GM19395 (cell line): ENCODE data around the gene RNF223.
"Not testable (repeated sequence)": the region's sequence is repeated elsewhere in the genome, so short reads cannot be mapped to it uniquely, and the experiment has no call there.

Source experiments
- ATAC-seq: cut with Tn5 transposase; IDR thresholded peaks from one replicate; pipeline ENCODE4 v1.9.1; 2021; ENCODE audit warnings: mild to moderate bottlenecking, moderate library complexity; ENCODE audit not compliant: unreplicated experiment

Gene RNF223

GRCh38 chr1:1110561-1110971 is 36.5 kb upstream of the RNF223 start:
- ATAC-seq, result no peak

DNA sequence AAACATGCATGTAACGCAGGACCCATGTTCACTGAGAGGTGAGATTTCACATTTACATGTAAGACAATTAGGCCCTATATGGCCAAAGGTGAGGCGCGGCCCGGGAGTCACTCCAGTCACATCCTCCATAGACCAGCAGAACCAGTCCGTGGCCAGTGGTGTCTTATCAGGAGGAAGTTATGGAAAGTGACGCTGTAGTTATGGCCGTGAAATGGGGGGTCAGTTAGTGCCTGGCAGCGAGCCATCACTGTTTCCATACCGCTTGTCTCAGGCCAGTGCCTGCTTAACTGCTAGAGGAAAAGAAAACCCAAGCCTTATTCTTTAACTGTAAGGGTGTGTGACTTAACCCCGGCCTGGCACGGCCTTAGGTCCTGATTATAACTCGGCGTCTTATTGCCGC is 35.6 kb upstream of the RNF223 start:
- no peak for ATAC-seq

DNA sequence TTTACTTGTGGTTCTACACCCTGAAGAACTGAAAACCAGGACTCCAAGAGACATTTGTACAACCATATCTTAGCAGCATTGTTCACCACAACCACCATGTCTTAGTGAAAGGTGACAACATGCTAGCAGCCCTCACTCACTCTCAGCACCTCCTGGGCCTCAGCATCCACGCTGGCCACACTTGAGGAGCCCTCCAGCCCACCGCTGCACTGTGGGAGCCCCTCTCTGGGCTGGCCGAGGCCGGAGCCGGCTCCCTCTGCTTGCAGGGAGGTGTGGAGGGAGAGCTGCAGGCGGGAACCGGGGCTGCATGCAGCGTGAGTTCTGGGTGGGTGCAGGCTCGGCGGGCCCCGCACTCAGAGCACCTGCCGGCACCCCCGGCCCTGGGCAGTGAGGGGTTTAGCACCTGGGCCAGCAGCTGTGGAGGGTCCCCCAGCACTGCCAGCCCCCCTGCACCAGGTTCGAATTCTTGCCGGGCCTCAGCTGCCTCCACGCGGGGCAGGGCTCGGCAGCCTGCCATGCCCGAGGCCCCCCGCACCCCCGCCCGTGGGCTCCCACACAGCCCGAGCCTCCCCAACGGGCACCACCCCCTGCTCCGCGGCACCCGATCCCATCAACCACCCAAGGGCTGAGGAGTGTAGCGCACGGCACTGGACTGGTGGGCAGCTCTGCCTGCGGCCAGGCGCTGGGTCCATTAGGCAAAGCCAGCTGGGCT is 32.6 kb upstream of the RNF223 start:
- no peak for ATAC-seq

DNA sequence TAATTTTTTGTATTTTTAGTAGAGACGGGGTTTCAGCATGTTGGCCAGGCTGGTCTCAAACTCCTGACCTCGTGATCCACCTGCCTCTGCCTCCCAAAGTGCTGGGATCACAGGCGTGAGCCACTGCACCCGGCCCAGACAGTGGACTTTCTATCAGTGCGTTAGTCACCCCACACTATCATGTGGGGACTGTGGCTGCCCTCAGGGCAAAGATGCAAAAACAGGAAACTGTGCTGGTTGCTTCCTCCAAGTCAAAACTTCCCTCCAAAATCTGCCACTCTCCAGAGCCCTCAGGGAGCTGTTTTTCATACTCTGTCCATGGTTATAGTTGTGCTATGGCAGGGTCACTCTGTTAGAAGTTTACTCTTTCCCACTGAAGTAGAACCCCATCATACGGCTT is 30.0 kb upstream of the RNF223 start:
- ATAC-seq, result not testable (repeated sequence)

GRCh38 chr1:1101503-1101902 is 27.4 kb upstream of the RNF223 start:
- no peak for ATAC-seq

- no peak for ATAC-seq
Observed at GRCh38 chr1:1100296-1100695, 26.2 kb upstream of the RNF223 start.

GRCh38 chr1:1099506-1100183 is 25.5 kb upstream of the RNF223 start:
- no peak for ATAC-seq

DNA sequence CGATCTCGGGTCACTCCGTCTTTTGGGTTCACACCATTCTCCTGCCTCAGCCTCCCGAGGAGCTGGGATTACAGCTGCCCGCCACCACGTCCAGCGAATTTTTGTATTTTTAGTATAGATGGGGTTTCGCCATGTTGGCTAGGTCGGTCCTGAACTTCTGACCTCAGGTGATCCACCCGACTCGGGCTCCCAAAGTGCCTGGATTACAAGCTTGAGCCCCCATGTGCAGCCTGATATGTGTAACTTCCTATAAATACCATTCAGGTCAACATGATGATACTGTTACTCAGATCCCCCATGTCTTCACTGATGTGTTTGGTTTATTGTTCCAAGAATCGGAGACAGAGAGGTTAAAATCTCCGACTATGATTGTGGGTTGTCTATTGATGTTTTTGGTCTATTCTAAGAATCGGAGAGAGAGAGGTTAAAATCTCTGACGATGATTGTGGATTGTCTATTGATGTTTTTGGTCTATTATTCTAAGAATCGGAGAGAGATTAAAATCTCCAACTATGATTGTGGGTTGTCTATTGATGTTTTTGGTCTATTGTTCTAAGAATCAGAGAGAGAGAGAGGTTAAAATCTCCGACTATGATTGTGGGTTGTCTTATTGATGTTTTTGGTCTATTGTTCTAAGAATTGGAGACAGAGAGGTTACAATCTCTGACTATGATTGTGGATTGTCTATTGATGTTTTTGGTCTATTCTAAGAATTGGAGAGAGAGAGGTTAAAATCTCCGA is 24.7 kb upstream of the RNF223 start:
- no peak for ATAC-seq

GRCh38 chr1:1096136-1096535 is 22.0 kb upstream of the RNF223 start:
- ATAC-seq, result not testable (repeated sequence)

DNA sequence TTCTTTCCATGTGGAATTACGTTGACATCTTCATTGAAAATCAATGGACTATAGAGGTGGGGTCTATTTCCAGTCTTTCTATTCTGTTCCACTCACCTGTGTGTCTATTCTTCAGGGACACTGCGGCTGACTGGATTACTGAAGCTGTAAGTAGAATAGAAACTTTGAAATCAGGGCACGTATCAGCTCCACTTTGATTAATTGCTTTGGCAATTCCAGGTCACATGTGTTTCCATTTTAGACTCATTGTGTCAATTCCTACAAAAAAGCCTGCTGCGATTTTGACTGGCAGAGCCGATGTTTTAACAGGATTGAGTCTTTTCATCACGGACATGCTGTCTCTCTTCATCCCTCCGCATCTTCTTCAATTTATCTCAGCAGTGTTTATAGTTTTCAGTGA is 20.9 kb upstream of the RNF223 start:
- no peak for ATAC-seq

GRCh38 chr1:1093610-1093943 is 19.5 kb upstream of the RNF223 start:
- ATAC-seq, result no peak

GRCh38 chr1:1092894-1093609 is 18.9 kb upstream of the RNF223 start:
- no peak for ATAC-seq

DNA sequence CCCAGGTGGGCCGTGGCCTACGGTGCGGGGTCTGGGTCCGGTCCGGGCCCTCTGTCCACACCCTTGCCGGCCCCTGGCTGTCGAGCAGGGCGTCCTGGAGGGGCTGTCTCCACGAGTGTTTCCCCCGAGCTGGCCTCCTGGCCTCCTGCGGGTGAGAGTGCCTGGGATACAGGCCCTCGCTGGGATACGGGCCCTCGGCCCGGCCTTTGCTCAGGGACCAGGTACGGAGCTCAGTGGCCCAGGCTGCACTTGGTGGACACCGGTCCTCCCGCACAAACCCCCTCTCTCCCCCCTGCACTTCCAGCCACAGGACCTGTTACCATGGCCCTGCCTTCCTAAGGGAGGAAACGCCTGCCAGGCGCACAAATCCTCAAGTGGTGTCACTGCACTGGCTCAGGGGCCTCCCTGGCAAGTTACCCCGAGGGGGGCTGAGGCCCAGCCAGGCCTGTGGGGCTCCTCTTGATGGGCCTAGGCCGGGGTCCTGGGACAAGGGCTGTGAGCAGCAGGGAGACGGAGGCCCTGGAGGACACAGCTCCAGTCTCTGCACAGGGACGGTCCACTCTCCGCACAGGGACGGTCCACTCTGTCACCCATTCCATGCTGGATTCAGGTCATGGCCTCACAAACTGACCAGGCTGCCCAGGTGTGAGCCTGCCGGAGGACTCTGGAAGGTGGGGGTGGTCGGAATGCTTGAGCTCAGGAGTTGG is 18.2 kb upstream of the RNF223 start:
- ATAC-seq, result no peak

- ATAC-seq, result no peak
Observed at GRCh38 chr1:1091344-1092148, 17.4 kb upstream of the RNF223 start.

DNA sequence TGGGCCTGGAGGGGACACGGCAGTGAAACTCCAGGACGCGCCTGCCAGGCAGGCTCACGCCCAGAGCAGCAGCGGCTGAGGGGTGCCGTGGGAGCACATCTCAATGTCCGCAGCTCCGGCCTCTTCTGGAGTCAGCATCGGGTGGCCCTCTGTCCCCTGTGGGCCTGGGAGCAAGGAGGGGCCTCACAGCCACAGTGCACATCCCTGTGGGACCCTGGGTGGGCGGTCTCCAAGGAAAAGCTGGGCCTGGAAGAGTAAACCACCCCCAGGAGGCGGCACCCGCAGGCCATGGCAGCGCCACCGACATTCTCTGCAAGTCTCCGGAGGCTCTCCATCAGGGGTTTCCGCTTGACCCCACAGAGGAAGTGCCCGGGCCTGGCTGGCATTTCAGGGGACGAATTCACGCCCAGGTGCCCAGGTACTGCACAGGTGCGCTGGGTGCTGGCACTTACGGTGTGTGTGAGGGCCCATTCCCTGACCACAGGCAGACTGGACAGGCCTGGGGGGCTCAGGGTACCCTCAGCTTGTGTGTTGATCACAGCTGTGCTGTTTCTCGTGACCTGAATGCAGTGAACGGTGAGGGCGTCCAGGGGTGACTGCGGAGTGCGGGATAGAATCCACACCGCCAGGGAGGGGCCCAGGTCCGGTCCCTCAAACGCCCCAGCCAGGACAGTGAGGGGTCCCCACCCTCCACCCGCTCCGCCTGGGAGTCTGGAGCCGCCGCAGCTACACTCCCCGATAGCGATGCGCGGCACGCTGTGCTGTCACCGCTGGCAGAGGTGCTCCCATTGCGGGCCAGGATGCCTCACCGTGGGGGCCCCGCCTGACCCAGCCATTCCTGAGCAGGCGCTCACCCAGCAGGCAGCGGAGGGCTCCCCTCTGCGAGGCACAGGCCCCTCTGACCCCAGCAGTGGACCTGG is 16.6 kb upstream of the RNF223 start:
- ATAC-seq, result no peak

DNA sequence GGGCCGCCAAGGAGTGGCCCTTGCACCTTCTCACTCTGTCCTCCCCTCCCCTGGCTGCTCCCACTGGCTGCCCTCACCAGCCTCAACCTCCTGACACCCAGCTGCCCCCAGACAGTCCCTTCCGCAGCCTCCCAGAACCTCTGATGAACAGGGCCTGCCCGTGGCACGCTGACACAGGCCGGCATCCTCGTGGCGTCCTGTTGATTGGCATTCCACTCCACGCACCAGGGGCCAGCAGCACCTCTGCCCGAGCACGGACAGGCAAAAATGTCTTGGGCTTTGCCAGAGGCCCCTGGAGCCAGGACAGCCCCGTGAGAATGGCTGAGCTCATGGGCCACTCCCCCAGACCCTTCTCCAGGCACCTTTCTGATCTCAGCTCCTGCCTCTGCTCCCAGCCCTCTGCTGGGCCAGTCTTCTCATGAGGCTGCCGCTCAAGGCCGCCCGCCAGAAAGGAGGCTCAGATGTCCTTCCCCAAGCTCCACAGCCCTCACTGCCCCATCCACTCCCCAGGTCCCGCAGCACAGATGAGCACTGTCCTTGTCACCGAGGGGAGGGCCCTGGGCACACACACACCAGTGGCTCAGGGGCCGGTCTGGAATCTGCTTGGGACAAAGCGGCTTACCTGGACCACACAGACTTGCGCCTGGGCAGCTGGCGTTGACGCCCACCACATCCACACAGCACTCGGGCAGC is 15.8 kb upstream of the RNF223 start:
- ATAC-seq, result no peak

DNA sequence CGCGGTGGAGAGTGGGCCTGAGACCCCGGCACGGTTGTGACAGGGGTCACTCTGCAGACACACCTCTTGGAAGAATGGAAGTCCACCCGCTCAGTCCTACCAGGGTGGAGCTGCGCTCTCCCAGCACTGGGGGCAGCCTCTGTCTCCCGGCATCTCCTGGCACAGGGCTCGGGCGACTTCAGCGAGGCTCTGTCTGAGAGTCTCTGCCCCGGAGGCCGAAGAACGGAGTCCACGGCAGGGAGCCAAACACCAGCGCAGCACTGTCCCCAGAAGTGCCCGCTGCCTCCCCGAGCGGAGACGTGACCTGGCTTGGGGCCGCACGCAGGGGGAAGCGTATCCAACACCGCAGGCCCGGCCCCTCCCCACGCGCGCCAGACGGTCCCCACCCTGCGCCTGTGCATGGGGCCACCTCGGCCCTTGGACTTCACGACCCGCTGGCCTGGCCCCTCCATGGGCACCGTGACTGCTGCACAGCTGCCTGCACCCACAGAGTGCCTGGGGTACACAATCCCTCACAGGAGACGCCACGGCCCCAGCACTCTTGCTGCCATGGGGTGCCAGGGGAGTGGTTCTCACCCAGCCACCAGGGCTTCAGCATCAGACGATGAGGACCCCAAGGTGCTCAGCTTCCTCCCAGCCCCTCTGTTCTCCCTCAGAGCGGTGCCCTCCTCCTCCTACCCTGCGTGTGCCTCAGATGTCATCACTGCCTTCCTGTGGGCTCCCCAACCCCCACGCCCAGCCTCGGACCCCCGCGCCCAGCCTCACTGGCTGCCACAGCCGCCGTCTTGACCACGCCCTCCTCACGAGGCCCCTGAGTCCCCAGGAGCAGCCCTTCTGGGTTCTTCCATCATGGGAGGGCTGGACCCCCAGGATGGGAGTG is 14.9 kb upstream of the RNF223 start:
- ATAC-seq, result no peak
